Muscle layer of colon (tissue), 2 donors: ENCODE results near the gene ZNF438.

Experiments
- H3K27ac ChIP-seq: one replicate; pipeline ENCODE4 v1.7.0; 2013; ENCODE audit warnings: low read depth, mild to moderate bottlenecking, low read length, moderate library complexity
- H3K27me3 ChIP-seq, 2 donors: one replicate each; pipeline ENCODE4 v1.7.0; 2013; ENCODE audit warnings: low read length in 2 of 2, mild to moderate bottlenecking in 2 of 2; ENCODE audit not compliant: insufficient read depth in 2 of 2, control insufficient read depth in 1 of 2
- H3K36me3 ChIP-seq: one replicate; pipeline ENCODE4 v1.7.0; 2013; ENCODE audit warnings: mild to moderate bottlenecking, low read length; ENCODE audit not compliant: insufficient read depth
- H3K4me1 ChIP-seq: one replicate; pipeline ENCODE4 v1.7.0; 2013; ENCODE audit warnings: mild to moderate bottlenecking, low read length; ENCODE audit not compliant: insufficient read depth
- H3K4me3 ChIP-seq, 2 donors: one replicate each; pipeline ENCODE4 v1.7.0; 2013; ENCODE audit warnings: low read length in 2 of 2, low read depth in 1 of 2, mild to moderate bottlenecking in 1 of 2, moderate library complexity in 1 of 2
- H3K9ac ChIP-seq: one replicate; pipeline ENCODE4 v1.7.0; 2013; ENCODE audit warnings: low read length
- H3K9me3 ChIP-seq: one replicate; pipeline ENCODE4 v1.7.0; 2013; ENCODE audit warnings: mild to moderate bottlenecking, low read length
- donor health status: abdominal sarcoma.
- donor health status: Adenocarcinoma of cecum.

ZNF438 gene

DNA sequence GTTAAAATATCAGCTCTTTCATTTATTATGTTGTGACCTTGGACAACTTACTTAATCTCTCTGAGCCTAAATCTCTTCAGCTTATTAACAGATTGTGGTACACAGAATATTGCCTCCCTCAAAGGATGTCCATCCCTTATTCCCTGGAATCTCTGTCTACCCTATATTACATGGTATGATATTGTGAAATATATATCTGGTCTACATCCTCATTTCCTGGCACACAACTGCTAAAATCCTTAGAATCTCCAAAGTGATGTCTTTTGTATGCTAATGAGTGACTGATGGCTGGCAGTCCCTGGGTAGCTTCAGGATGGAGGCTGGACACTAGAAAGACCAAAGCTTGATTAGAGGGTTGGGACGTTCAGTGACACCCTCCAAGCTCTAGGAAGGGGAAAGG lies 25.8 kb downstream of the ZNF438 start:
- Histone ChIP-seq H3K4me3 (no peak overlapping the region), H3K4me1 (no peaks in the 10 kb centered on the region), H3K9ac (no peak overlapping the region), H3K27me3 (no peaks in the 10 kb centered on the region), H3K36me3 (no peaks in the 10 kb centered on the region), H3K9me3 (no peaks in the 10 kb centered on the region), H3K27ac (no peak overlapping the region)

DNA sequence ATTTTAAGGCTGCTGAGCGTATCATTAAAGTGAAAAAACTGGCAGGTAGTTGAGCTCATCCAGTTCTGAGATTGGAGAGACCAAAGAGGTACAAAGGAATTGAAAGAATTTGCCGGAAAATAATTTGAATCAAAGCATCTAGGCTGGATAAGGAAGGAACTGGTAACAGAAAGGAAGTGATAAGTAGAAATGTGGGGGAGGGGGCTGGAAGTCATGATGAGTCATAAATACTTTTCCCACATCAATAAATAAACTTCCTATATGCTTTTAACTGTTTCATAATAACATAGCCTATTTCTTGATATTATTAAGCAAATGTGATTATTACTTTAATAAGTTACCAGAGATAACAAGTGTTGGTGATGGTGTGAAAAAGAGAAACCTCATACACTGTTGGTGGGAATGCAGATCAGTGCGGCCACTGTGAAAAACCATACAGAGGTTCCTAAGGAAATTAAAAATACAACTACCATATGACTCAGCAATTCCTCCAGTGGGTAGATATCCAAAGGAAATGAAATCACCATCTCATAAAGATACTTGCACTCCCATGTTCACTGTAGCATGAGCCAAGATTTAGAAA lies 27.0 kb downstream of the ZNF438 start:
- no peaks in the 10 kb centered on the region for H3K9me3 ChIP-seq
- no peaks in the 10 kb centered on the region for H3K36me3 ChIP-seq
- no peak overlapping the region for H3K9ac ChIP-seq
- no peaks in the 10 kb centered on the region for H3K4me1 ChIP-seq
- H3K27me3 ChIP-seq, result no peaks in the 10 kb centered on the region
- no peak overlapping the region for H3K27ac ChIP-seq
- H3K4me3 ChIP-seq, result no peak overlapping the region

DNA sequence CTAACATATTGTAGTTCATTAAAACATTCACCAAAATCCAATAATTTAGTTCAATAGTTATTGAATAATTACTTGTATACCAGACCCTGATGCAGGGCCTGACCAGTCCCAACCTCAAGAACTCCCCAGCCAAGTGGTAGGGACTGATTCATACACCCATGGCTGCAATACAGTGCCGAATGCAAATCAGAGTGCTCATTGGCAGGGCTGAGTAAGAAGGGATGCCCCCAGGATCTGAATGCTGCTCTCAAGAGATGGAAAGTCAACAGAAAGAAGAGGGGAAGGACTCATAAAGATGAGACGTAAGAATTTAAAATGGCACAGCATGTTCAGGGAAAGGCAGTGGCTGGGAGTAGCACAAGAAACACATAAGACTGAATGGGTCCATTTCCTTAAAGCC lies 29.9 kb downstream of the ZNF438 start:
- H3K4me1 ChIP-seq, result peaks cover 6% of the 10 kb centered on the region
- H3K27ac ChIP-seq, result no peak overlapping the region
- no peak overlapping the region for H3K4me3 ChIP-seq

DNA sequence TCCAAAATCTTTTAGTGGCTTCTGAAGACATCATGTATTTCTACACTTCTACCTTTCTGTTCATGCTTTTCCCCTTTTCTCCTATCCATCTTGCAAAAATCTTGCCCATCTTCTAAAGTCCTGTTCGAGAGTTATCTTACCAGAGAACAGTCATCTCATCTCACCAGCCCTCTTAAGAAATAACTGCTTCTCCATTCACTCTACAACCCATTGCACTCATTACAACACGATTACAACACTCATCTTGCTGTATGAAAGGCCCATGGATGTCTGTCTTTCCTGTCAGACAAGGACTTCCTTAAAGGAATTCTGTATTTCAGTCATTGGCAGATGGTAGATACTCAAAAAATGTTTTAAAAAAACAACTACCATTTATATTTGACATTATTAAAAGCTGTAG lies 30.8 kb downstream of the ZNF438 start:
- no peak overlapping the region for H3K4me3 ChIP-seq
- no peak overlapping the region for H3K27ac ChIP-seq
- H3K4me1 ChIP-seq, result peaks cover 6% of the 10 kb centered on the region
- H3K36me3 ChIP-seq, result no peaks in the 10 kb centered on the region
- H3K9ac ChIP-seq, result no peak overlapping the region
- no peaks in the 10 kb centered on the region for H3K27me3 ChIP-seq
- no peaks in the 10 kb centered on the region for H3K9me3 ChIP-seq

More for the DNA sequence above, 29.9 kb downstream of the ZNF438 start:
- Histone ChIP-seq H3K9ac (no peak overlapping the region), H3K9me3 (no peaks in the 10 kb centered on the region), H3K36me3 (no peaks in the 10 kb centered on the region), H3K27me3 (no peaks in the 10 kb centered on the region)

DNA sequence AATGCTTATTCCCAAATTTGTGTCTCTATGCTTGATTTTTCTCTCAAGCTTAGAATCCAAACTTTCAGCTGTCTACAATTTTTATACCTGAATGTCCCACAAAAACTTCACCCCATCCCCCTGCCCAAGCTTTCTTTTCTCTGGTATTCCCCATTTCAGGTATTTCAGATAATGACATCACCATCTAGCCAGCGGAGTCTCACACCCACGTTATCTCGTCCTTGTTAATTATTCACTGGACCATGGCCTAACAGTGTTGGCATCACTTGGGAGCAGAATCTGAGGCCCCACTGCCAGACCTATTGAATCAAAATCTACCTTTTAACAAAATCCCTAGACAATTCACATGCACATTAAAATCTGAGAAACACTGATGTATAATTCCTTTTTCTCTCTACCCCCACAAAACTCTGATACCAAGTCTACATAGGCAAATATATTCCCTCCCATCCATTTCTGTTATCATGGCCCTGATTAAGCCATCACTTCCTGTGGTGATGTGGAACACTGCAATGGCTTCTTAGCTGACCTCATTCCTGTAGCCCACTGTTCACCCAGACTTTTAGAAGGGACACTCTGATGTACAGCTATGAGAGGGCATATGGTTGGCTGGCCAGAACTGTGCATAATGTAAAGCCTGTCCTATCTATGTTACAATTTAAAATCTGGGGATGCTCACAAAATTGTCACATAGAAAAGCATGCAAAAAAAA lies 31.4 kb downstream of the ZNF438 start:
- Histone ChIP-seq H3K4me3 (no peak overlapping the region), H3K4me1 (peaks cover 6% of the 10 kb centered on the region), H3K27ac (no peak overlapping the region), H3K9ac (no peak overlapping the region), H3K27me3 (no peaks in the 10 kb centered on the region), H3K9me3 (no peaks in the 10 kb centered on the region), H3K36me3 (no peaks in the 10 kb centered on the region)

DNA sequence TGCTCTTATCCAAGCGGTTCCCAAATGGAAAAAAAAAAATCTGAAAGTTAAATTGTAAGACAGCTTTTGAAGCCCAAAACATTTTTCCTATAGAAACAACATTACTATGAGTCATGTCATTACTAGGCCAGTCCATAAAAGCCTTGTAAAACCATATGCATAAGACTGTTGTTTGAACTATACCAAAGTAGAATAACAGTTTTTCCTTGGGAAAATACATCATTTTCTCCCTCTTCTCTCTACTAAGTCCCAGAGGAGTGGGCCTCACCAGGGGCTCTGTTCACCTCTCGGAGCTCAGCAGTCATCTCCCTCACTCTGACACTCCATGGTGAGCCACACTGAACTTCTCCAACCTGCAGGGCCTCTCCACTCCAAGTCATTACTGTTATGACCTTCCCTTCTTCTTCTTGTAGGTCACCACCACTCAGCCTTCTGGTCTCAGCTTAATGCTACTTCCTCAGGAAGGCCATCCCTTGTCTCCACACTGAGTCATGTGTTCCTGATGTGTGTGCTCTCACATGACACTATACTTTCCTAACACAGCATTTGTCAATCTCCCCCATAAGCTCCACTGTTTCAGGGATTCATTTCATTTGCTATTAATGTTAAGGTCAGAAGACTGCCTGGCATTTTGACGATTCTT lies 32.5 kb downstream of the ZNF438 start:
- Histone ChIP-seq H3K4me3 (peak overlapping the region in 1 of 2 donors; percentile 25), H3K27ac (no peak overlapping the region), H3K9ac (no peak overlapping the region), H3K27me3 (no peaks in the 10 kb centered on the region), H3K4me1 (peaks cover 6% of the 10 kb centered on the region), H3K9me3 (no peaks in the 10 kb centered on the region), H3K36me3 (no peaks in the 10 kb centered on the region)

DNA sequence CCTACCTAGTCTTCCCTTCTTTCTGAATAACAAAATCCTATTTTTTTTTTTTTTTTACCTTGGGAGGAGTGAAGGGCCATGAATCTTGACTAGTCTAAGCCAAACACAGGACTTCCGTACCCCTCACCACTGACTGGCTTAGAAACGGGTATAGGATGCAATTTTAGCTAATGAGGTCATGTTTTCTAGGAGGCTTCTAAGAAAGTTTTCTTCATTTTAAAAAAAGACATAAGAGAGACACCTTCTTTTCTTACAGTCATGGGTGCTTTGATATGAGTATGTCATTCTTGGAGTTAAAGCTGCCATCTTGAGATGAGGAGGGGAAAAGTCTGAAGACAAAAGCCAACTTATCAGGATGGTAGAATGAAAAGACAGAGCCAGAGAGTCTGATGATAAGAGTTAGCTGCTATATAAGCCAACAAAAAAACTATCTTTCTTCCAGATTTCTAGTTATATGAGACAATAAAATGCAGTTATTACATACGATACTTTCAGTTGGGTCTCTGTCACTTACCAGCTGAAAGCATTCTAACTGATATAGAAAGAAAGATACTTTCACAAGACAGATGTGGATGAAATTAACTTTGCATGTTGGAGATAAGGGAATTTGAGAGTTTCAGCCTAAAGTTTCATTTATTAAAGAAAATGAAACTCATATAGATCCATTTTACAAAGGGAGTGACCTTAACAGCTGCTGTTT lies 34.0 kb downstream of the ZNF438 start:
- Histone ChIP-seq H3K27ac (no peak overlapping the region), H3K4me1 (peaks cover 12% of the 10 kb centered on the region), H3K36me3 (no peaks in the 10 kb centered on the region), H3K4me3 (no peak overlapping the region), H3K9me3 (no peaks in the 10 kb centered on the region), H3K27me3 (no peaks in the 10 kb centered on the region), H3K9ac (no peak overlapping the region)

DNA sequence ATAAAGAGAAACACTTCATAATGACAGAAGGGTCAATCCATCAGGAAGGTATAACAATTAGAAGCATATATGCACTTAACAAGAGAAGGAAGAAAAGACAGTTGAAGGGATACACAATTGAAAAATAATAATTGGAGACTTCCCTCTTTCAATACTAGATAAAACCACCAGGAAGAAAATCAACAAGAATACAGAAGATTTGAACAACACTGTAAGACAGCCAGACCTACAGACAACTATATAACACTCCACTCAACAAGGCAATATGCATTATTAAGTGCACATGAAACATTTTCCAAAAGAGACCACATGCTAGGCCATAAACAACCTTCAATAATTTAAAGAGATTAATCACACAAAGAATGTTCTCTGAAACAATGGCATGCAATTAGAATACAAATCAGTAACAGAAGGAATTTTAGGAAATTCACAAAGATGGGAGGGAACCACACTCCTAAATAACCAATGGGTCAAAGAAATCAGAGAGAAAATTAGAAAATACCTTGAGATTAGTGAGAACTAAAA lies 35.1 kb downstream of the ZNF438 start:
- Histone ChIP-seq H3K36me3 (no peaks in the 10 kb centered on the region), H3K27me3 (no peaks in the 10 kb centered on the region), H3K9me3 (no peaks in the 10 kb centered on the region), H3K4me3 (no peak overlapping the region), H3K9ac (no peak overlapping the region), H3K4me1 (peaks cover 20% of the 10 kb centered on the region), H3K27ac (no peak overlapping the region)

DNA sequence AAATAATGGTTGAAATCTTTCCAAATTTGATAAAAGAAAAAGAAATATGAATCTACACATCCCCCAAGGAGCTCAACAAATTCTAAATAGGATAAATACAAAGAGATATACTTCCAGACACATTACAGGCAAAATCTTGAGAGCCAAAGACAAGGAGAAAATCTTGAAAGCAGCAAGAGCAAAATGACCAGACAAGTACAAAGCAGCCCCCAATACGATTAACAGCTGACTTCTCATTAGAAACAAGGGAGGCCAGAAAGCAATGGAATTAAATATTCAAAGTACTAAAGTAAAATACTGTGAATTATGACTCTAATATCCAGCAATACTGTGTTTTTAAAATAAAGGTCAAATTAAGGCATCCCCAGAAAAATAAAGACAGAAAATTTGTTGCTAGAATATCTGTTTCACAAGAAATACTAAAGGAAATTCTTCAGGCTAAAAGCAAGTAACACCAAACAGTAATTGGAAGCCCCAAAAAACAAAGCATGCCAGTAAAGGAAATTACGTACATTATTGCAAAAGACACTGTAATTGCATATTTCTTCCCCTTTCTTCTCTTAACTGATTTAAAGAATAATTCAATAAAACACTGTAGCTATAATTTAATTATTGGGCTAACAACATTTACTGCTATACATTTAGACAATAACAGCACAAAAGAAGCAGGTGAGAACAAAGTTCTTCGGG lies 36.4 kb downstream of the ZNF438 start:
- H3K36me3 ChIP-seq, result no peaks in the 10 kb centered on the region
- no peaks in the 10 kb centered on the region for H3K9me3 ChIP-seq
- no peak overlapping the region for H3K4me3 ChIP-seq
- H3K4me1 ChIP-seq, result peaks cover 24% of the 10 kb centered on the region
- no peak overlapping the region for H3K9ac ChIP-seq
- no peaks in the 10 kb centered on the region for H3K27me3 ChIP-seq
- no peak overlapping the region for H3K27ac ChIP-seq

DNA sequence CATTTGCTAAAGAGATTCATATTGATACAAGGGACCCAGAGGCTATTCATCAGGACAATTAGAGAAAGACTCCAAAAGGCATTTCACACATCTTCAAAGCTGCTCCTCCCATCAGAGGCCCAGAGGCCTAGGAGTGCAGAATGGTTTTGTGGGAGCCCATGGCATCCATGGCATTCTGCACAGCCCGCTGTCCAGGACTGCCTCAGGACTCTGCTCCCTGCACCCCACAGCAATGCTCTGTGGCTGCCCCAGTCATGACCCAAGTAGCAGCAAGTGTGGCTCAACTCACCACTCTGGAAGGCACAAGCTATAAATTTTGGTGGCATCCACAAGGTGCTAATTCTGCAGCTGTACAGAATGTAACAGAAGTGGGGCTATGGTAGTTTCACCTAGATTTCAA lies 38.5 kb downstream of the ZNF438 start:
- Histone ChIP-seq H3K4me1 (peaks cover 26% of the 10 kb centered on the region), H3K9ac (no peak overlapping the region), H3K4me3 (no peak overlapping the region), H3K27me3 (no peaks in the 10 kb centered on the region), H3K9me3 (no peaks in the 10 kb centered on the region), H3K36me3 (no peaks in the 10 kb centered on the region), H3K27ac (no peak overlapping the region)

DNA sequence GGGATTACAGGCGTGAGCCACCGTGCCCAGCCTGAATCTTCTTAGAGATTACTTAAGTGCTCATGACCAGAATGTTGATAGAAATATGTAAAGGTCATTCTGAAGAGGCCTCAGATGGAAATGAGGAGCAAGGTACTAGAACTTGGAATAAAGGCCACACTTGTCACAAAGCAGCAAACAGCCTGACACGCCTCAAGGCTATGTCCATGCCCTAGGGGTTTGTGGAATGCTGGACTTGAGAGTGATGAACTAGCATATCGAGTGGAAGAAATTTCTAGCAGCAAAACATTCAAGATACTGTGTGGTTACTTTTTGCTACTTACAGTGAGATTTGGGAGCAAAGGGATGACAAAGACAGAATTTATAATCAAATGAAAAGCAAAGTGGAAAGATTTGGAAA lies 39.0 kb downstream of the ZNF438 start:
- Histone ChIP-seq H3K9ac (no peak overlapping the region), H3K4me3 (no peak overlapping the region), H3K4me1 (peaks cover 26% of the 10 kb centered on the region), H3K27ac (no peak overlapping the region), H3K9me3 (no peaks in the 10 kb centered on the region), H3K27me3 (no peaks in the 10 kb centered on the region), H3K36me3 (no peaks in the 10 kb centered on the region)
